ENCODE measurements around the gene ROGDI.

DNA sequence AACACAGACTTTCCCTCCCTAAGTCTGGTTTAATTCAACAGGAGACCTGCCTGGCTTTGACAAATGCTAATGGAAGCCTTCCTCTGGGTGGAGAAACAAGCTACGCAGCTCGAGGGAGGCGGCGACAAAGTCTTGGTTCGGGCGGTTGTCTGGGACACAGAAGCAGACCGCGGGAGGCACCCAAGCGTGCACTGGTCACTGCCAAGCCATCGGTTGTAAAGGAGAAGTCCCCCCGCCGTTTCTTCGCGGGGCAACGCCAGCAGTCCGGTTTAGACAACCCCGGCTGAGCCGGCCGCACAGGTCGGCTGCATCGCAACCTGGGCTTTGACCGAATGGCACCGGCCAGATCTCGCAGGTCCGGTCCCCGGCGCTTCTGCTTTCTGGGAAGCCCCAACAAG lies 44.1 kb upstream of the ROGDI start:
- no peak for TF ChIP-seq CTCF (IDR thresholded peaks at IDR 0.05; ENCODE audit: poor library complexity)
- TF ChIP-seq EZH2phosphoT487 (IDR thresholded peaks at IDR 0.05; ENCODE audit: low read depth, severe bottlenecking, unreplicated experiment): no peak

All from hepatocyte (in vitro differentiated cells).